Upper lobe of right lung (tissue), 1 donor: ENCODE results near the gene SMOC2. TPM values are rescaled to one million over a fixed set of nuclear protein-coding genes. Genes with fewer than 3 reads are reported as not detected.
A peak's percentile ranks its signal among the peaks of the same experiment; 100 is the strongest.

Experiments used
- ATAC-seq: fragments of 200-7000 bp; cut with Tn5 transposase; one replicate; pipeline ENCODE4 v1.9.1; 2020; ENCODE audit warnings: mild to moderate bottlenecking, moderate library complexity
- DNase-seq: peaks from one replicate; pipeline ENCODE4 v3.0.0-alpha.2; 2020
- H3K27ac ChIP-seq: fragments of 200-600 bp; one replicate; pipeline ENCODE4 v1.8.0; 2022
- H3K27me3 ChIP-seq: fragments of 200-600 bp; one replicate; pipeline ENCODE4 v1.8.0; 2022; ENCODE audit warnings: mild to moderate bottlenecking
- H3K36me3 ChIP-seq: fragments of 200-600 bp; one replicate; pipeline ENCODE4 v1.8.0; 2022
- H3K4me1 ChIP-seq: fragments of 200-600 bp; one replicate; pipeline ENCODE4 v1.8.0; 2022
- H3K4me3 ChIP-seq: fragments of 200-600 bp; one replicate; pipeline ENCODE4 v1.8.0; 2022; ENCODE audit warnings: mild to moderate bottlenecking
- H3K9me3 ChIP-seq: fragments of 200-600 bp; one replicate; pipeline ENCODE4 v1.8.0; 2022
- CTCF ChIP-seq: fragments of 200-600 bp; IDR thresholded peaks from one replicate; pipeline ENCODE4 v1.8.0; 2022; ENCODE audit warnings: antibody characterized with exemption
- intact Hi-C: fragments of 100-400 bp; cut with DNase I; formaldehyde crosslinking; loops from one replicate; pipeline ENCODE4 v1.11.0; 2022
- total RNA-seq: library from RNA; stranded (reverse); fragmentation: NEBNext Ultra II Directional; extraction: Animal tissue kit (Norgen Biotek cat#: 25700); gene quantifications from one replicate; pipeline ENCODE4 v1.2.1, GENCODE V29; 2021
- donor health status: DM: no; HTN: yes; CAD: no; lungs with severe emphysema.

The SMOC2 gene
- total RNA-seq, 1 donor from 2014 or later, result 33.1 TPM

- intact Hi-C loops, result no loop called here
- Histone ChIP-seq H3K4me3 (no peak overlapping the region), H3K9me3 (no peaks in the 10 kb centered on the region), H3K27me3 (no peaks in the 10 kb centered on the region), H3K36me3 (no peaks in the 10 kb centered on the region), H3K4me1 (no peaks in the 10 kb centered on the region), H3K27ac (no peak overlapping the region)
- TF ChIP-seq CTCF, result no peak
- no peak for ATAC-seq
- peak; percentile 55 for DNase-seq
These were observed 27.8 kb upstream of the SMOC2 start for GRCh38 chr6:168413018-168413720.

- no peaks in the 10 kb centered on the region for H3K36me3 ChIP-seq
- no peaks in the 10 kb centered on the region for H3K27me3 ChIP-seq
- no peak overlapping the region for H3K4me3 ChIP-seq
- no peaks in the 10 kb centered on the region for H3K9me3 ChIP-seq
- intact Hi-C loops, result no loop called here
- TF ChIP-seq CTCF, result no peak
- DNase-seq (no peak), ATAC-seq (no peak)
- H3K27ac ChIP-seq, result no peak overlapping the region
- H3K4me1 ChIP-seq, result no peaks in the 10 kb centered on the region
These were observed 27.1 kb upstream of the SMOC2 start for GRCh38 chr6:168413856-168414255.

- Histone ChIP-seq H3K27ac (no peak overlapping the region), H3K27me3 (no peaks in the 10 kb centered on the region), H3K36me3 (no peaks in the 10 kb centered on the region), H3K9me3 (no peaks in the 10 kb centered on the region), H3K4me1 (no peaks in the 10 kb centered on the region), H3K4me3 (no peak overlapping the region)
- TF ChIP-seq CTCF, result no peak
- intact Hi-C loops, result no loop called here
- ATAC-seq (no peak), DNase-seq (no peak)
These were observed 26.5 kb upstream of the SMOC2 start for GRCh38 chr6:168414336-168415097.

- H3K4me3 ChIP-seq, result no peak overlapping the region
- intact Hi-C loops, result no loop called here
- no peaks in the 10 kb centered on the region for H3K27me3 ChIP-seq
- no peak overlapping the region for H3K27ac ChIP-seq
- no peak for TF ChIP-seq CTCF
- no peaks in the 10 kb centered on the region for H3K4me1 ChIP-seq
- H3K9me3 ChIP-seq, result no peaks in the 10 kb centered on the region
- no peaks in the 10 kb centered on the region for H3K36me3 ChIP-seq
- no peak for ATAC-seq
- no peak for DNase-seq
These were observed 25.6 kb upstream of the SMOC2 start for GRCh38 chr6:168415098-168415992.

GRCh38 chr6:168415993-168416530 lies 24.9 kb upstream of the SMOC2 start:
- H3K27ac ChIP-seq, result no peak overlapping the region
- no peak for ATAC-seq
- TF ChIP-seq CTCF, result no peak
- H3K4me3 ChIP-seq, result no peak overlapping the region
- no peaks in the 10 kb centered on the region for H3K4me1 ChIP-seq
- no peaks in the 10 kb centered on the region for H3K27me3 ChIP-seq
- intact Hi-C loops, result no loop called here
- no peaks in the 10 kb centered on the region for H3K36me3 ChIP-seq
- H3K9me3 ChIP-seq, result no peaks in the 10 kb centered on the region
- DNase-seq, result no peak
